22Rv1 (cell line): ENCODE measurements around the gene SPATA6L.

Experiments
- H3K27ac ChIP-seq: fragments of 450-650 bp; 2 replicates; pipeline ENCODE4 v1.5.1; 2017
- CTCF ChIP-seq: fragments of 450-650 bp; IDR thresholded peaks from 2 replicates; pipeline ENCODE4 v1.5.1; 2017; ENCODE audit warnings: mild to moderate bottlenecking
- ZFX ChIP-seq: fragments of 450-650 bp; IDR thresholded peaks from 2 replicates; pipeline ENCODE4 v1.6.1; 2017; ENCODE audit warnings: antibody characterized with exemption, borderline replicate concordance

The SPATA6L gene

GRCh38 chr9:4701526-4701925 is 35.2 kb upstream of the SPATA6L start:
- H3K27ac ChIP-seq: no peak overlapping the region
- TF ChIP-seq CTCF (no peak), ZFX (no peak)

GRCh38 chr9:4700932-4701331 is 34.7 kb upstream of the SPATA6L start:
- H3K27ac ChIP-seq: no peak overlapping the region
- TF ChIP-seq CTCF (no peak), ZFX (no peak)

GRCh38 chr9:4700091-4700490 is 33.8 kb upstream of the SPATA6L start:
- no peak for TF ChIP-seq ZFX
- no peak for TF ChIP-seq CTCF
- H3K27ac ChIP-seq: no peak overlapping the region

- TF ChIP-seq ZFX: no peak
- no peak for TF ChIP-seq CTCF
- H3K27ac ChIP-seq: no peak overlapping the region
Observed at GRCh38 chr9:4691795-4692194, 25.5 kb upstream of the SPATA6L start.

GRCh38 chr9:4690144-4690543 is 23.9 kb upstream of the SPATA6L start:
- TF ChIP-seq ZFX (no peak), CTCF (no peak)
- no peak overlapping the region for H3K27ac ChIP-seq

- TF ChIP-seq CTCF: no peak
- TF ChIP-seq ZFX: no peak
- no peak overlapping the region for H3K27ac ChIP-seq
Observed at GRCh38 chr9:4689687-4690104, 23.4 kb upstream of the SPATA6L start.

- H3K27ac ChIP-seq: no peak overlapping the region
- no peak for TF ChIP-seq CTCF
- TF ChIP-seq ZFX: no peak
Observed at GRCh38 chr9:4689021-4689420, 22.7 kb upstream of the SPATA6L start.
